GM12874 (cell line): ENCODE results near the gene IQCE.

Experiments
- TF ChIP-seq, protein P1 (sequence below): IDR thresholded peaks from 2 replicates; pipeline ENCODE4 v1.5.1; 2011; ENCODE audit warnings: low read depth, mild to moderate bottlenecking, control low read depth, low read length, moderate library complexity; ENCODE audit not compliant: insufficient read depth

Gene IQCE

DNA sequence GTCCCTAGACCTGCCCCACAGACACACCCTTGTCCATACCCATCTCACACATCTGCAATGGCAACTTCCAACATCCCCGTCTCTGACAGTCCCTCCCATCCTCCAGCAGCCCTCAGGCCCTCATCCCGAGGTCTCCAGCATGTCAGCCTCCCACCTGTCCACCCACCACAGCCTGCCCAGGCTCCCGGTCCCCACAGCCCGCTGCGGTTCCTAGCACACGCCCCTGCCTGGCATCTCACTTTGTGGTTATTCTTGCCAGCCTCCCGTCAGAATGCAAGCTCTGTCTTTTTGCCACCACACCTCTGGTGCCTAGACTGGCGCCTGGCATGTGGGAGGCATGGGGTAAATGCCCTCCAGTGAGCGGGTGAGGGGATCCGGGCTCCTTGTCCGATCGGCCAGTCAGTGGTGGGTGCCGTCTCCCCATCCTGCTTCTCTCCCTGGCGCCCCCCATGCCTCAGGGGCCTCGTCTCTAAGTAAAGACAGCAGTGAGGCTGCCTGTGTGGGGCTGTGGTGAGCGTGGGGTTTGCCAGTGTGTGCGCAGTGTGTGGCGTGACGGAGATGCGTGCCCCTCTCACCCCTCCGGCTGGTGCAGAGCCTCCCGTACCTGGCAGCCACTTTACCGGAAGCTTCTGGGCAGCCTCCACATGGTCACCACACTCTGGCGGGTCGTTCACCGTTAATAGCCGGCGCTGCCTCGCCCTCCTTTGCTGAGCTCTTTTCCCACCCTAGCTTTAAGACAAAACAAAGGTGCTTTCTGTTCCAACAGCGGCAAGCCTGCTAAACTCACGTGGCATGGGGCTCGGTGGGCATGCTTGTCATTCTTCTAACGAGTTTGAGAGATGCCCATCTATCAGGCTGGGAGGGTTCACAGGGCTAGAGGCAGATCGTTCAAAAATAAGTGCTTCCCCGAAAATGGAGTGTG is 44.5 kb downstream of the IQCE start:
- TF ChIP-seq, protein P1, sequence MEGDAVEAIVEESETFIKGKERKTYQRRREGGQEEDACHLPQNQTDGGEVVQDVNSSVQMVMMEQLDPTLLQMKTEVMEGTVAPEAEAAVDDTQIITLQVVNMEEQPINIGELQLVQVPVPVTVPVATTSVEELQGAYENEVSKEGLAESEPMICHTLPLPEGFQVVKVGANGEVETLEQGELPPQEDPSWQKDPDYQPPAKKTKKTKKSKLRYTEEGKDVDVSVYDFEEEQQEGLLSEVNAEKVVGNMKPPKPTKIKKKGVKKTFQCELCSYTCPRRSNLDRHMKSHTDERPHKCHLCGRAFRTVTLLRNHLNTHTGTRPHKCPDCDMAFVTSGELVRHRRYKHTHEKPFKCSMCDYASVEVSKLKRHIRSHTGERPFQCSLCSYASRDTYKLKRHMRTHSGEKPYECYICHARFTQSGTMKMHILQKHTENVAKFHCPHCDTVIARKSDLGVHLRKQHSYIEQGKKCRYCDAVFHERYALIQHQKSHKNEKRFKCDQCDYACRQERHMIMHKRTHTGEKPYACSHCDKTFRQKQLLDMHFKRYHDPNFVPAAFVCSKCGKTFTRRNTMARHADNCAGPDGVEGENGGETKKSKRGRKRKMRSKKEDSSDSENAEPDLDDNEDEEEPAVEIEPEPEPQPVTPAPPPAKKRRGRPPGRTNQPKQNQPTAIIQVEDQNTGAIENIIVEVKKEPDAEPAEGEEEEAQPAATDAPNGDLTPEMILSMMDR: no peak

DNA sequence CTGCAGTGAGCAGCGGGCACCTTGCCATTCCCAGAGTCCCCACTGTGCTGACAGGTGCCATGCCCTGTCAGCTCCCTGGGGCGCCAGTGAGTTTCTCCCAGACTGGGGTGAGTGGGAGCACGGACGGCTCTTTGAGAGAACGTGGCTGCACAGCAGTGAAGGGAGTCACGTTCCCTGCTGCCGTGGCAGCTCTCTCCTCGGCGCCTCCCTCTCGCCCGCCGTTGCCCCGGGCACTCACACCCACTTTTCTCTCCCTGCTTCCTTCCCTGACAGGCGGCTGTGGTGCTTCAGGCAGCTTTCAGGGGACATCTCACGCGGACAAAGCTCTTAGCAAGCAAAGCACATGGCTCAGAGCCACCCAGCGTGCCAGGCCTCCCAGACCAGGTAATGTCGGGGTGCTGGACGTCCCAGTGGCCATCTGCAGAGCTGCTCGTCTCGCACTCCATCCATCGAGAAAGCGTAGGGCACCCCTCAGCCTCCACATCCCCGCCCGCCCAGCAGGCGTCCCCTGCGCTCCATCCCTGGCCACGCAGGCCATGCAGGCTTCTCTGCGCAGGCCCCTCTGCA is 45.9 kb downstream of the IQCE start:
- TF ChIP-seq, protein P1: no peak

DNA sequence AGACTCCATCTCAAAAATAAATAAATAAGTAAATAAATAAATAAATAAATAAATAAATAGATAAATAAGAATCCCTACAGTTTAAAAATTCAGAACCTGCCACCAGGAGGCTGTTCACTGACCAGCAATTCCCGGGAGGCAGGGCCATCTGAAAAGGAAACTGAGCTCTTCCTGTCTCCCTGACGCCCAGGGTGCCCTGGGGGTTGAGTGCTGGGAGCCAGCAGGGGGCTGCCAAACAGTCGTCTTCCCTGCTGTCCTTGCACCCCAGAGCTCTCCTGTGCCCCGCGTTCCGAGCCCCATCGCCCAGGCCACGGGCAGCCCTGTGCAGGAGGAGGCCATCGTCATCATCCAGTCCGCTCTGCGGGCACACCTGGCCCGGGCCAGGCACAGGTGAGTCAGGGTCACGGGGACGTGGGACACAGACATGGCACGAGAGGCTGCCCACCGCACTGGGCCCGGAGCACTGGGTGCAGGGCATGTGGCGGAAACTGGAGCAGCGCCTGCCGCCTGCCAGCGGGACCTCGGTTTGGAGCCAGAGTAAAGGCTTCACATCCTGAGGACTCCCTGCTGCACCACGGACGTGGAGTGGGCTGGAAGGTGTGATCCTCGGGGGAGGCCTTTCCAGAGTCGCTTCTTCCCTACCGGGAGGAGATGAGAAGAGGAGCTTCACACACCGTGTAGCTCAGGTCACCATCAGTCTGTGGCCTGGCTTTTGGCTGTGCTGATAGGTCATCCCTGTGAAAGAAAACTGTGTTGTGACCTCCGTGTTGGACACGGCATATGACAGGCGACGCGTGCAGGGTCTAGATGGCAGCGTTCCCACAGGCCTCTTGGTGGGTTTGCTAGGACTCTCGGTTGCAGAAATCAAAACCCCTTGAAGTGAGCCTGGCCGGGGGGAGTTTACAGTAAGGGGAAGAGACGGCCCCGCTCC is 47.1 kb downstream of the IQCE start:
- TF ChIP-seq, protein P1: no peak

DNA sequence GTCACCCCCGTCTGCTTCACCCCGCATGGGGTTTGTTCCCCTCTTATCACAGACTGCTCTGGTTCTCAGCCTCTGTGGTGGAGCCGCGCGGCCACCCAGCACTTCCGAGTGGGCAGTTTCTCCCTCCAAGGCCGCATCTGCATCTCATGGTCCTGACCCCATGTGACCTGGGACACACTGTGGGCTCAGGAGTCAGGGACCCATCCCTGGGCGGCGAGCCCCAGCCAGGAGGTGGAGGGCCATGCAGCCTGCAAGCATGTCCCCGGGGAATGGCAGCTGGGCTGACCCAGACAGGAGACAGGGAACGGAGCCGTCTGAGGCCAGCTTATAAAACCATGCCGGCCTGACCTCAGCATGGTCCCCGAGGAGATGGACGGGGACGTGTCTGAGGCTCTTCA is 47.8 kb downstream of the IQCE start:
- TF ChIP-seq, protein P1: no peak

DNA sequence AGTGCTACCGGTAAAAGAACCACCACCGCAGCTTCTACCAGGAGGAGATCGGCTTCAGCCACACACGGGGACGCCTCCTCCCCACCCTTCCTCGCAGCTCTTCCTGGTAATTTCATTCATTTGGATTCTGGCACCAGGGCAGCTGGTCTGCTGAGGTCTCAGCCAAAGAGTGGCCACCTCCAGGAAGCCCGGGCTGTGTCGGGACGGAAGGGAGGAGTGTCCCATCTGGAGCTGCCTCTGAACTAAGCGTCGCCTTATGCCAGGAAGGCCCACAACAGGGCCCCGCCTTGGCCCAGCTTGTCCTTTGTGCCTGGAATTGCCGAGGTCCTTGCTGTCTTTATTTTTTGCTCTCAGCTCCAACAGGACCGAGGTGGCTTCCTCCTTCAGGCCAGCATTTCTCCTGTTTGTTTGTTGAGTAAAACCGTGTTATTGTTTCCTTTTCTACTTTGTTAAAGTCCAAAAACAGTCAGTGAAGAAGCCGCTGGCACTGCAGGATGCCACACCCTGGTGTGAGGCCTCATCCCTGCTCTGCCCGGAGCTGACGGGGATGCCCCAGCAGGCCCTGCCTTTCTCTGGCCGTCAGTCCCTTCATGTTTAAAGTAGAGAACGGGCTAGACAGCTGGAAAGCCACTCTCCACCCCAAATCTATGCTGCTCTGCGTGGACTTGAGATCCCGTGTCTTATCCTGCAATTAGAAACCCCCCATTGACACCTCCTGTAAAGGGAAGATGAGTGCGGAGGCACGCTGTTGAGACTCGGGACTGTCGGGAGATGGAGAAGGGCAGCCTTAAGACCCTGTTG is 48.5 kb downstream of the IQCE start:
- TF ChIP-seq, protein P1: no peak

DNA sequence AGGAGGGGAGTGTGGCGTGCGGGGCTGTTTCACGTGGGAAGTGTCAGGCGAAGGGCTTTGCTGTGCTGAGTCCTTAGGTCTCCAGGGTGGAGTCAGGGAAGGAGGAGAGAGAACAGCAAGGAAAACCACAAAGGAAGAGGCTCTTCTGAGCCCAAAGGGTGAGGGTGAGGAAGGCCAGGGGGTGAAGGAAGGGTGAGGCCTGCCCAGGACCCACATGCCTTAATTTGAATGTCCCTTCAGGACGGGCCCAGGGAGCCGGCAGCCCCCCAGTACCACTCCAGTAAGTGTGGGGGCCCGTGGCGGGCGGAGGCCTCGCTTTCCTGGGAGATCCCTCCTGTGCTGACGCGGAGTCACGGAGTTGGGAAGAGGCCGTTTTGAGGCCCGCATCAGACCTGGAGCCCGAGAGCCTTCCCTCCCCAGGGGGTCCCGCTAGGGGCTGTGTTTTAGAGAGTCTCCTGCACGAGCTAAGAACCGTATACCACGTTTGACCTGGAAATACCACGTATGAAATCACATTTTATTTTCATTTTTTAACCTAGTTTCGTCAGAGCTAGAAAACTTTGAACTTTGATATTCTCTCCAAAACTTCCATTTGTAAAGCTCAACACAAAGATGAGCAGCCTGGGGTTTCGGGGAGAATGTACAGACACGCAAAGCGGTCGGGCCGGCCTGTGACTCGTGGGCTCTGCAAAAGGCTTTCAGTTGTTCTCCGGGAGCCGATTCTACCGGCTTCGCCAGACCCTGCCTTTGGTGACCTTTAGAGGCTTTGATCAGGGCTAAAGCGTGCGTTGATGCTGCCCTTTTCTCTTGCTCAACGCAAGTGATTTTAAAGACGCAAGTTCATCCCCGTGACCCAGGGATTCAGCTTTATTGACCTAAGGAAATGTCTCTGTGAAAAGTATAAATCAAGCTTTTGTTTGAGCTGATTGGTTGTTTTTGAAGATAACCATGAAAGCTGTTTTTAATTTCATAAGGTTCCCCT is 49.4 kb downstream of the IQCE start:
- TF ChIP-seq, protein P1: no peak
